HepG2 (cell line): ENCODE data around the gene CAPN11.

Source experiments
- NR2C2 ChIP-seq: sonication (generic); formaldehyde crosslinking; IDR thresholded peaks from 2 replicates; pipeline ENCODE4 v1.4.0; 2020; ENCODE audit warnings: missing genetic modification reagents, mild to moderate bottlenecking, moderate library complexity, borderline replicate concordance
- SETDB1 ChIP-seq: sonication (generic); formaldehyde crosslinking; IDR thresholded peaks from 2 replicates; pipeline ENCODE4 v1.5.1; 2020; ENCODE audit warnings: missing genetic modification reagents, mild to moderate bottlenecking, borderline replicate concordance
- ZFAT ChIP-seq: sonication (generic); formaldehyde crosslinking; conservative IDR thresholded peaks from 2 replicates; pipeline ENCODE4 v1.8.1; 2023; ENCODE audit warnings: missing genetic modification reagents, inconsistent platforms

- no peak for TF ChIP-seq SETDB1 (CRISPR knock-in tag)
- no peak for TF ChIP-seq NR2C2 (CRISPR knock-in tag)
- no peak for TF ChIP-seq ZFAT (CRISPR knock-in tag)
Observed at GRCh38 chr6:44138717-44139350, 19.8 kb upstream of the CAPN11 start.
